ENCODE results near the gene PTCD1. TPM values are rescaled to one million over a fixed set of nuclear protein-coding genes. Genes with fewer than 3 reads are reported as not detected.
"Not testable (repeated sequence)": the region's sequence is repeated elsewhere in the genome, so short reads cannot be mapped to it uniquely, and the experiment has no call there.

The PTCD1 gene
- total RNA-seq, 1 donor from 2014 or later: 6.1 TPM

DNA sequence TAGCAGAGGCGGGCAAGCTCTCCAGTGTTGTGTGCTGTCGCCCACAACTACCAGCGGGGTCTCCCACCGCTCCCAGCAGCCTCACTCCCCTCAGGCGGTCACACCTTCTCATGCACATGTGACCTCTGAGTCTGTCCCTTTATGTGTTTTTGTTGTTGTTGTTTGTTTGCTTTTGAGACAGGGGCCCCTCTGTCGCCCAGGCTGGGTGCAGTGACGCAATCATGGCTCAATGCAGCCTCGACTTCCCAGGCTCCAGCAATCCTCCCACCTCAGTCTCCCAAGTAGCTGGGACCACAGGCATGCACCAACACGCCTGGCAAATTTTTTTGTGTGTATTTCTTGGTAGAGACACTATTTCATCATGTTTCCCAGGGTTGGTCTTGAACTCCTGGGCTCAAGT, 1.6 kb upstream of the PTCD1 start:
- Histone ChIP-seq H3K4me1 (peaks cover 50% of the 10 kb centered on the region), H3K36me3 (peaks cover 0 to 13% of the 10 kb centered on the region in 2 donors), H3K27ac (no peak overlapping the region), H3K9me3 (no peaks in the 10 kb centered on the region), H3K27me3 (no peaks in the 10 kb centered on the region), H3K4me3 (peak overlapping the region; percentile 91 to 99)
- TF ChIP-seq, protein P1, sequence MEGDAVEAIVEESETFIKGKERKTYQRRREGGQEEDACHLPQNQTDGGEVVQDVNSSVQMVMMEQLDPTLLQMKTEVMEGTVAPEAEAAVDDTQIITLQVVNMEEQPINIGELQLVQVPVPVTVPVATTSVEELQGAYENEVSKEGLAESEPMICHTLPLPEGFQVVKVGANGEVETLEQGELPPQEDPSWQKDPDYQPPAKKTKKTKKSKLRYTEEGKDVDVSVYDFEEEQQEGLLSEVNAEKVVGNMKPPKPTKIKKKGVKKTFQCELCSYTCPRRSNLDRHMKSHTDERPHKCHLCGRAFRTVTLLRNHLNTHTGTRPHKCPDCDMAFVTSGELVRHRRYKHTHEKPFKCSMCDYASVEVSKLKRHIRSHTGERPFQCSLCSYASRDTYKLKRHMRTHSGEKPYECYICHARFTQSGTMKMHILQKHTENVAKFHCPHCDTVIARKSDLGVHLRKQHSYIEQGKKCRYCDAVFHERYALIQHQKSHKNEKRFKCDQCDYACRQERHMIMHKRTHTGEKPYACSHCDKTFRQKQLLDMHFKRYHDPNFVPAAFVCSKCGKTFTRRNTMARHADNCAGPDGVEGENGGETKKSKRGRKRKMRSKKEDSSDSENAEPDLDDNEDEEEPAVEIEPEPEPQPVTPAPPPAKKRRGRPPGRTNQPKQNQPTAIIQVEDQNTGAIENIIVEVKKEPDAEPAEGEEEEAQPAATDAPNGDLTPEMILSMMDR (IDR thresholded peaks at IDR 0.05): no peak
- TF ChIP-seq POLR2A (IDR thresholded peaks at IDR 0.05) (no peak), POLR2AphosphoS5 (IDR thresholded peaks at IDR 0.05; ENCODE audit: insufficient read depth in 1 of 2, low read depth in 1 of 2) (no peak)
- no peak for DNase-seq (ENCODE audit: extremely low spot score in 2 of 2)
- intact Hi-C loops (cut with DNase I): no loop called here

DNA sequence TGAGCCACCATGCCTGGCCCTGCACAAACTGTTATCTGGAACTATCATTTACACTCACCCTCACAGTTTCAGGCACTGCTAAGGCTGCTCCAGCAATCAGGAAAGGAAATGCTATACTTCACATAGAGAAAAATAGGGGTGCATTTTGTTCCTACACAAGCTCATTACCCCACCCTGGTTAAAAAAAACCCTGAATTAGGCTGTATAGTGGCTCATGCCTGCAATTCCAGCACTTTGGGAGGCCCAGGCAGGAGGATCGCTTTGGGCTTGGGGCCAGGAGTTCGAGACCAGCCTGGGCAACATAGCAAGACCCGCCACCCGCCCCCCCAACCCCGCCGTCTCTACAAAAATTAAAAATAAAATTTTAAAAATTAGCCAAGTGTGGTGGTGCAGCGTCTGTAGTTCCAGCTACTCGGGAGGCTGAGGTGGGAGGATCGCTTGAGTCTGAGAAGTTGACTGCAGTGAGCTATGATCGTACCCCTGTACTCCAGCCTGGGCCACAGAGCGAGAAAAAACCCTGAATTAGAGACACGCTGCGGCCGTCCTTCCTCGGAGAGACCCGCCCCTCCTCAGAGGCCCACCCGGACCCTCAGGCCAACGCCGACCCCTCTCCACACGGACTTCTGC, 539 bp downstream of the PTCD1 start:
- intact Hi-C loops (cut with DNase I): no loop called here
- H3K9me3 ChIP-seq: no peaks in the 10 kb centered on the region
- H3K27ac ChIP-seq: peak overlapping the region; percentile 90
- no peaks in the 10 kb centered on the region for H3K27me3 ChIP-seq
- H3K4me1 ChIP-seq: peaks cover 50% of the 10 kb centered on the region
- H3K4me3 ChIP-seq: peak overlapping the region; percentile 91 to 99
- peaks cover 0 to 24% of the 10 kb centered on the region in 2 donors for H3K36me3 ChIP-seq
- no peak for DNase-seq (ENCODE audit: extremely low spot score in 2 of 2)
- TF ChIP-seq, protein P1 (IDR thresholded peaks at IDR 0.05): no peak
- TF ChIP-seq POLR2A (IDR thresholded peaks at IDR 0.05) (no peak), POLR2AphosphoS5 (IDR thresholded peaks at IDR 0.05; ENCODE audit: insufficient read depth in 1 of 2, low read depth in 1 of 2) (no peak)

DNA sequence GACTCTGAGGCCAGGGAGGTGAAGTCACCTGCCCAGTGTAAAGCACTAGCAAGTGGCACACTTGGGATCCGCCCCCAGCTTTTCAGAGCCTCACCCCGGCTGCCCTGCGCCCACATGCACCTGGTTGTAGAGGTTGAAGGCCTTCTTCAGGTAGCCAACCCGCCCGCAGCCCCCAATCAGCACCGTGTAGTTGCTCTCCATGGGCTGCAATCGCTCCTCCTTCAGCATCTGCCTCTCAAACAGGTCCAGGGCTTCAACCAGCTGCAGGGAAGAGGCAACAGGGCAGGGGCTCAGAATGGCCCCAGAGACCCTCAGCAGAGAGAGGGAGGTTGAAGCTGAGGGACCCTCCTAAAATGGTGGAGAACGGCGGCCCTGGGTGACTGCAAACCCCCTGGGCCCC, 5.4 kb downstream of the PTCD1 start:
- Histone ChIP-seq H3K9me3 (no peaks in the 10 kb centered on the region), H3K4me3 (no peak overlapping the region), H3K36me3 (peaks cover 0 to 44% of the 10 kb centered on the region in 2 donors), H3K4me1 (peaks cover 13% of the 10 kb centered on the region), H3K27me3 (no peaks in the 10 kb centered on the region), H3K27ac (no peak overlapping the region)
- intact Hi-C loops (cut with DNase I): no loop called here
- TF ChIP-seq POLR2AphosphoS5 (IDR thresholded peaks at IDR 0.05; ENCODE audit: insufficient read depth in 1 of 2, low read depth in 1 of 2) (no peak), POLR2A (IDR thresholded peaks at IDR 0.05) (no peak)
- TF ChIP-seq, protein P1 (IDR thresholded peaks at IDR 0.05): no peak
- no peak for DNase-seq (ENCODE audit: extremely low spot score in 2 of 2)

DNA sequence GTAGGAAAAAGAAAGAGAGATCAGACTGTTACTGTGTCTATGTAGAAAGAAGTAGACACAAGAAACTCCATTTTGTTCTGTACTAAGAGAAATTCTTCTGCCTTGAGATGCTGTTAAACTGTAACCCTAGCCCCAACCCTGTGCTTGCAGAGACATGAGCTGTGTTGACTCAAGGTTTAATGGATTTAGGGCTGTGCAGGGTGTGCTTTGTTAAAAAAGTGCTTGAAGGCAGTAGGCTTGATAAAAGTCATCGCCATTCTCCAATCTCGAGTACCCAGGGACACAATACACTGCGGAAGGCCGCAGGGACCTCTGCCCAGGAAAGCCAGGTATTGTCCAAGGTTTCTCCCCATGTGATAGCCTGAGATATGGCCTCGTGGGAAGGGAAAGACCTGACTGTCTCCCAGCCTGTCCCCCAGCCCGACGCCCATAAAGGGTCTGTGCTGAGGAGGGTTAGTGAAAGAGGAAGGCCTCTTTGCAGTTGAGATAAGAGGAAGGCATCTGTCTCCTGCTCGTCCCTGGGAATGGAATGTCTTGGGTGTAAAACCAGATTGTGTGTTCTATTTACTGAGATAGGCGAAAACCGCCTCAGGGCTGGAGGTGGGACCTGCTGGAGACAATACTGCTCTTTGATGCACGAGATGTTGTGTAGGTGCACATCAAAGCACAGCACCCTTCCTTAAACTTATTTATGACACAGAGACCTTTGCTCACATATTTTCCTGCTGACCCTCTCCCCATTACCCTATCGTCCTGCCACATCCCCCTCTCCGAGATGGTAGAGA, 6.7 kb downstream of the PTCD1 start:
- H3K27ac ChIP-seq; DNase-seq (ENCODE audit: extremely low spot score in 2 of 2); H3K4me1 ChIP-seq; H3K27me3 ChIP-seq; H3K4me3 ChIP-seq; H3K9me3 ChIP-seq: not testable (repeated sequence)
- peak in 1 of 2 donors; percentile 21 for TF ChIP-seq POLR2AphosphoS5 (IDR thresholded peaks at IDR 0.05; ENCODE audit: insufficient read depth in 1 of 2, low read depth in 1 of 2)
- H3K36me3 ChIP-seq: peaks cover 0 to 47% of the 10 kb centered on the region in 2 donors
- intact Hi-C loops (cut with DNase I): loop anchor here (1.0 kb wide), 1 partner anchor 26 kb away; no protein-coding TSS in a partner anchor

DNA sequence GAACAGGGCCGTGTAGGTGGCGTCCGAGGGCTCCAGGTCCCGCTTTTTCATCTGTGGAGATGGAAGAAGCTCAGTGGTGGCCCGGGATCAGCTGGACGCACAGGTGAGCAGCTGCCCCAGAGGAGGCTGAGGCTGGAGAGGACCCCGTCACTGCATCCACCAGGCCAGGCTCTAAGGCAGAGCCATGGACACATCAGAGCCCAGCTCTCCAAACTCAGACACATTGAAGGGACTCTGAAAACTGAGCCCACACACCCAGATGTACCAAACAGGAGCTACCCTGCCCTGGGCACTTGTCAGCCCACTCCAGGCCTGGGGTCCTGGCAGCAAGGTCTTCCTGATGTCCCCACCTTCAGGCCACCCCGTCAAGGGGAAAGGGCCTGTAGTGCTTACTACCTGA, 8.8 kb downstream of the PTCD1 start:
- Histone ChIP-seq H3K4me1 (no peaks in the 10 kb centered on the region), H3K36me3 (peaks cover 0 to 53% of the 10 kb centered on the region in 2 donors), H3K27ac (no peak overlapping the region), H3K27me3 (no peaks in the 10 kb centered on the region), H3K9me3 (no peaks in the 10 kb centered on the region), H3K4me3 (no peak overlapping the region)
- intact Hi-C loops (cut with DNase I): no loop called here
- TF ChIP-seq POLR2A (IDR thresholded peaks at IDR 0.05) (no peak), POLR2AphosphoS5 (IDR thresholded peaks at IDR 0.05; ENCODE audit: insufficient read depth in 1 of 2, low read depth in 1 of 2) (no peak)
- TF ChIP-seq, protein P1 (IDR thresholded peaks at IDR 0.05): no peak
- no peak for DNase-seq (ENCODE audit: extremely low spot score in 2 of 2)

Data from vagina (tissue), 2 donors.